Measurements from ENCODE around the gene LSM3.

Gene LSM3

DNA sequence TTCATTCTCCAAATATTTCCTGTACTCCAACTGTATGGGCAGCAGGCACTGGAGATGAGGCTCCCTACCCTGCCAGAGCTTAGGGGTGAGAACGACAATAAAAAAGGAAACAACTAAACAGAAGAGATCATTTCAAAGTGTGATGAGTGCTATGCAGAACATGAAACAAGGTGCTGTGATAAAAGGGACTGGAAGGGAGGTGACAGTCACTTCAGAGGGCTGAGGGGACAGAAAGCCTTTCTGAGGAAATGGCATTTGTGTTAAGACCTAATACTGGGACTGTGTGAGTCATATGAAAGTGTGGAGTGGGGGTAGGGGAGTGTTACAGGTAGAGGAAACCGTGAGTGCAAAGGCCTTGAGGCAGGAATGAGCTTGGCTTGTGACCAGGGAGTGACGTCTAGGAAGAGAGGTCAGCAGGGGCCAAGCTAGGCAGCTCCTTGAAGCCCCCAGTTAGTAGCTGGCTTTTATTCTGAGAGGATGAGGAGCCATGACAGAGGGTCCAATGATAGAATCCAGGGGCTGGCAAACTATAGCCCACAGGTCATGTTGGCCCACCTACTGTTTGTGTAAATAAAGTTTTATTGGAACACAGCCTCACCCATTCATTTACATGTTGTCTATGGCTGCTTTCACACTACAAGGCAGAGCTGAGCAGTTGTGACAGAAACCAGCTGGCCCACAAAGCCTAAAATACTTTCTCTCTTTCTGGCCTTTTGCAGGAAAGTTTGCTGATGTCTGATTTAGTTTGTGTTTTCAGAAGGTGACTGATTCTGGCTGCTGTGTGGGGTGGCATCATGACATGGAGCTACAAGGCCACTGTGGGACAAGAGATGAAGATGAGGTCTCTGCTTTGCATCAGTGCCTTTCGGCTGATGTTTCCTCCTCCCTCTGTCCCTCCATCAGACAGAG, 56.6 kb downstream of the LSM3 start:
- TF ChIP-seq, protein P1, sequence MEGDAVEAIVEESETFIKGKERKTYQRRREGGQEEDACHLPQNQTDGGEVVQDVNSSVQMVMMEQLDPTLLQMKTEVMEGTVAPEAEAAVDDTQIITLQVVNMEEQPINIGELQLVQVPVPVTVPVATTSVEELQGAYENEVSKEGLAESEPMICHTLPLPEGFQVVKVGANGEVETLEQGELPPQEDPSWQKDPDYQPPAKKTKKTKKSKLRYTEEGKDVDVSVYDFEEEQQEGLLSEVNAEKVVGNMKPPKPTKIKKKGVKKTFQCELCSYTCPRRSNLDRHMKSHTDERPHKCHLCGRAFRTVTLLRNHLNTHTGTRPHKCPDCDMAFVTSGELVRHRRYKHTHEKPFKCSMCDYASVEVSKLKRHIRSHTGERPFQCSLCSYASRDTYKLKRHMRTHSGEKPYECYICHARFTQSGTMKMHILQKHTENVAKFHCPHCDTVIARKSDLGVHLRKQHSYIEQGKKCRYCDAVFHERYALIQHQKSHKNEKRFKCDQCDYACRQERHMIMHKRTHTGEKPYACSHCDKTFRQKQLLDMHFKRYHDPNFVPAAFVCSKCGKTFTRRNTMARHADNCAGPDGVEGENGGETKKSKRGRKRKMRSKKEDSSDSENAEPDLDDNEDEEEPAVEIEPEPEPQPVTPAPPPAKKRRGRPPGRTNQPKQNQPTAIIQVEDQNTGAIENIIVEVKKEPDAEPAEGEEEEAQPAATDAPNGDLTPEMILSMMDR (IDR thresholded peaks at IDR 0.05; ENCODE audit: low read depth, low read length, missing control alignments) = no peak
- no peak for DNase-seq (ENCODE audit: extremely low read depth, low read depth)
- no peak overlapping the region for H3K4me3 ChIP-seq (replicated peaks; ENCODE audit: low read depth, low read length)

DNA sequence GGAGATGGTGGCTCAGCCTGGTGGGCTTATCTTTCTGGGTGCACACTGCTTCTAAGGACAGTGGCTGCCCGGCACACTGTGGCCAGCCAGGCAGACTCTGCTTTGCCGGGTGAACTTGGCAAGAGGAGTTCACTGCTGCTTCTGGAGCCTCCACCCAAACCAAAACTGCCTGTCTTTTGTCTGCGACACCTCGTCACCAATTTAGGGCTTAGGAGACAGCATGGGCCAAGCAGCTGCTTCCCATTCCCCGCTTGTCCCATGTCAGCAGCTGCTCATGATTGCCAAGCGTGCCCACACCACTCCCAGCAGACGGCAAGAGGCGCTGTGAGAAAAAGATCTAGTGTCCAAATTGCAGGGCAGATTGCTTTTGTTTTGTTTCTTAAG, 57.3 kb downstream of the LSM3 start:
- DNase-seq (ENCODE audit: extremely low read depth, low read depth) = no peak
- H3K4me3 ChIP-seq (replicated peaks; ENCODE audit: low read depth, low read length) = no peak overlapping the region
- TF ChIP-seq, protein P1 (IDR thresholded peaks at IDR 0.05; ENCODE audit: low read depth, low read length, missing control alignments) = no peak

DNA sequence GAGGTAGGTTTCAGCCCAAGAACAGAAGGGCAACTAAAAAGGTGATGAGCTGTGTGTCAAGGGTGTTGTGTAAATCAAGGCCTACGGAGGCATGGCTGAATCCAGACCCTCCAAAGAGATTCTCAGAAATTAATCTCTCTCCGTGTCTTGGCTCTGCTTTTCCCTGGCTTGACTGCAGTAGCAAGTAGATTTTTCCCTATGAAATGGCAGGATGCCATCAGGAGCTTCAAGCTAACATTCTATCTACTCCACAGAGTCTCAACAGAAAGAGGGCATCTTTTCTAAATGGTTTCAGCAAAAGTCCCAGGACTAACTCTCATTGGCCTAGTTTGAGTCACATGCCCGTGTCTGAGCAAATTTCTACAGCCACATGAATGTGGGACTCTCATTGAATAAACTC, 58.3 kb downstream of the LSM3 start:
- no peak for DNase-seq (ENCODE audit: extremely low read depth, low read depth)
- TF ChIP-seq, protein P1 (IDR thresholded peaks at IDR 0.05; ENCODE audit: low read depth, low read length, missing control alignments) = no peak

DNA sequence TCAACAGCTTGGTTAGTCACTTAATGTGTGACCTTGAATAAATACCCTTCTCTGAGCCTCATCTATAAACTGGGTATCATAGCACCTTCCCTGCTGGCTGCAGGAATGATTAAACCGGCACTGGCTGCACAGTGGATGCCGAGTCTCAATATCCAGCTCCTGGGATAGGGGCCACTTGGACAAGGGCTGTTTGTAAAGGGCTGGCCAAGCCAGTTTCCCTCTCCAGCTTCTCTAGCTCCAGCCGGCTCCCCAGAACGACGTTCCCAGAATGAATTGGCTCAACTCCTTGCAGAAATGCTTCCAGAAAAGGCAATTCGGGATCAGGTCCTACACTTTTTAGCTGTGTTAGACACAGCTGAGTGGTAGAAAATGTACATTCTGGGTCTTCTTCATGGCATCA, 58.8 kb downstream of the LSM3 start:
- DNase-seq (ENCODE audit: extremely low read depth, low read depth) = no peak
- TF ChIP-seq, protein P1 (IDR thresholded peaks at IDR 0.05; ENCODE audit: low read depth, low read length, missing control alignments) = no peak
- H3K4me3 ChIP-seq (replicated peaks; ENCODE audit: low read depth, low read length) = no peak overlapping the region

More for the DNA sequence above, 58.3 kb downstream of the LSM3 start:
- H3K4me3 ChIP-seq (replicated peaks; ENCODE audit: low read depth, low read length) = no peak overlapping the region

DNA sequence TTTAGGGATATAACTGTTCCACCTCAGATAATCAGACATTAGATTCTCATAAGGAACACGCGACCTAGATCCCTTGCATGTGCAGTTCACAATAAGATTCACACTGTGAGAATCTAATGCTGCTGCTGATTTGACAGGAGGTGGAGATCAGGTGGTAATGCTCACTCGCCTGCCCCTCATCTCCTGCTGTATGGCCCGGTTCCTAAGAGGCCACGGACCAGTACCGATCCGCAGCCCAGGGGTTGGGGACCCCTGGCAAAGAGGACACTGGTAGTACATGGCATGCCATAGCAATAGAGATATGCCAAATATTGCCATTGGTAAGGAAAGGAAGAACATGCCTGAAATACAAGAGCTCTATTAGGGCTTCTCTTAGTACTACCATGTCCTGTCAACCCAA, 59.7 kb downstream of the LSM3 start:
- no peak for DNase-seq (ENCODE audit: extremely low read depth, low read depth)
- no peak overlapping the region for H3K4me3 ChIP-seq (replicated peaks; ENCODE audit: low read depth, low read length)
- TF ChIP-seq, protein P1 (IDR thresholded peaks at IDR 0.05; ENCODE audit: low read depth, low read length, missing control alignments) = no peak

DNA sequence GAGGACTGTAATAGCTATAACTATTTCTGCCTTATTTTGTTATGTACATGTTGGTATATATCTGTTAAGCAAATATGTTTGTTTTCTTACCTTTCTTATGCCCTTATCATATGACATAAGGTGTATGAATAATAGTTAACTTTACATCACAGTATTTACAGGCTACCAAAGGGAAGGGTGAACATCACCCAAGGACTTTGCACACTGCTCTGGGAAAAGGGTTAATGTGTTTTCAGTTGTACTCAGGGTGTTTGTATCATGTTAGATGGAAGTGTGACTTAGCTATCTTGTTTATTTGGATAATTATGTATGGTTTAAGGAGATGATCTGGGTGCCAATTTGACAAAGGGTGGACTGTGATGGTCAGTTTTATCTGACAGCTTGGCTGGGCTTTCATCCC, 60.3 kb downstream of the LSM3 start:
- TF ChIP-seq, protein P1 (IDR thresholded peaks at IDR 0.05; ENCODE audit: low read depth, low read length, missing control alignments) = no peak
- no peak for DNase-seq (ENCODE audit: extremely low read depth, low read depth)
- H3K4me3 ChIP-seq (replicated peaks; ENCODE audit: low read depth, low read length) = no peak overlapping the region
